Measurements from ENCODE around the gene CATSPER1.

CATSPER1 gene

DNA sequence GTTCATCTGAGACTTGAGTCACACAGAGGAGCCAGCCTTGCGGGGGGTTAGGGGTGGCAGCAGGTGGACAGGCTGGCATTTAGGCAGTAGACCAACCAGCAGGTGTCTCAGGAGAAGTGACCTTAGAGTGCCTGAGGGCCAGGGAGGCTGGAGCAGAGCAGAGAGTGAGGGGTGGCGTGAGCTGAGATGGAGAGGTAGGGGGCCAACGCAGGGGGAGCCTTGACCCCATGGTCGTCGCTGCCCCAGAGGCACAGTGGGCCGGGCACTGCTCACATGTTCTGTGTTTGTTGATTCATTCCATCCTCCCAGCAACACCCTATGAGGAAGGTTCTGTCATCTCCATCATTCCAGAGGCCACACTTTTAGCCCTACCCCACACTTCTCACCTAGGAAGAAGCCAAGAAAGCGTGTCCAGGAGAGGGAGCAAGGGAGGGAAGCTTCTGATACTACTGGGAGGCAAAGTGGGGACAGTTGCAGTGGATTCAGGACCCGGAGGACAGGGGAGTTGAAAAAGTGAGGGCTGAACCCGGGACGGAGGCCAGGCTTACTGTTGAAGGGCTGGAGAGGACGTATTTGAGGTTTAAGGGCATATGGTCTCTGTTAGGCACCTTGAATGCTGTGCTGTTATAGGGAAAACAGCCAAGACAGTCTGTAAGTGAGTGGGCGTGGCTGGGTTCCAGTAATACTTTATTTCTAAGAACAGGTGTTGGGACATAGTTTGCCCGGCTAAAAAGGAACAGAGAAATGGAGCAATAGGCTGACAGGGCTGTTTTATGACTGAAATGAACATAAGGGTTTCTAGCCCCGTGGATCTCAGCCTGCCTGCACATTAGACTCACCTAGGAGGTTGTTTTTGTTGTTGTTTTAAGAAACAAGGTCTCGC lies 57.4 kb downstream of the CATSPER1 start:
- DNase-seq (ENCODE audit: low read depth in 2 of 2) = no peak

DNA sequence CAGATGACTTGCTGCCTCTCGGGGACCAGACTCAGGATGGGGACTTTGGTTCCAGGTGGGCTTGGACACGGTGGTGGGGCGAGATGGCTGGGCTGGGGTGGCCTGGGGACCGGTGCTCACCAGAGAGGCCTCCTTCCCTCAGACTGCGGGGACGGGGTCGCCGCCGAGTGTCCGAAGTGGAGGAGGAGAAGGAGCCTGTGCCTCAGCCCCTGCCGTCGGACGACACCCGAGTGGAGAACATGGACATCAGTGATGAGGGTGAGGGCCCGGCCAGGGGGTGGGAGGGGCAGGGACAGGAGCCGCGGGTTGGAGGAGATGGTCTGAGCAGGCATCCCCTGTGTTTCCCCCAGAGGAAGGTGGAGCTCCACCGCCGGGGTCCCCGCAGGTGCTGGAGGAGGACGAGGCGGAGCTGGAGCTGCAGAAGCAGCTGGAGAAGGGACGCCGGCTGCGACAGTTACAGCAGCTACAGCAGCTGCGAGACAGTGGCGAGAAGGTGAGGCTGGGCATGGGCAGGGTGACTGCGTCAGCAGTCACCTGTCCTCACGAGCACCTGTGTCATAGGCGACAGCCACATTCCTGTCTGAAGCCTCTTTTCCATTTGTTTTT lies 58.8 kb downstream of the CATSPER1 start:
- DNase-seq (ENCODE audit: low read depth in 2 of 2) = no peak
